Fibroblast of villous mesenchyme (primary cell): ENCODE measurements around the gene REV1. TPM values are rescaled to one million over a fixed set of nuclear protein-coding genes. Genes with fewer than 3 reads are reported as not detected.
"Not testable (repeated sequence)": the region's sequence is repeated elsewhere in the genome, so short reads cannot be mapped to it uniquely, and the experiment has no call there.

Experiments used
- DNase-seq: peaks from one replicate; pipeline ENCODE4 v3.0.0-alpha.2; 2010; ENCODE audit warnings: low read depth
- H3K4me3 ChIP-seq: 2 replicates; pipeline ENCODE4 v1.5.1; 2011; ENCODE audit warnings: low read depth, mild to moderate bottlenecking, low read length
- CTCF ChIP-seq: IDR thresholded peaks from 2 replicates; pipeline ENCODE4 v1.5.1; 2012; ENCODE audit warnings: low read depth, mild to moderate bottlenecking, low read length; ENCODE audit not compliant: insufficient read depth
- total RNA-seq: library from RNA; depleted of rRNA; stranded (reverse); fragments of >200 nt; gene quantifications from 2 replicates; pipeline ENCODE4 v1.2.3, GENCODE V29; 2012

Gene REV1
- total RNA-seq, 1 donor: 44.0 TPM

- H3K4me3 ChIP-seq: no peak overlapping the region
- no peak for DNase-seq
- no peak for TF ChIP-seq CTCF
These were observed 24.5 kb upstream of the REV1 start for GRCh38 chr2:99514357-99514756.

- peak; percentile 20 for DNase-seq
- no peak for TF ChIP-seq CTCF
- no peak overlapping the region for H3K4me3 ChIP-seq
These were observed 22.4 kb upstream of the REV1 start for GRCh38 chr2:99512181-99512591.

GRCh38 chr2:99509387-99509786 lies 19.6 kb upstream of the REV1 start:
- DNase-seq: no peak
- no peak for TF ChIP-seq CTCF

GRCh38 chr2:99507937-99508818 lies 18.4 kb upstream of the REV1 start:
- no peak for DNase-seq
- TF ChIP-seq CTCF: no peak
- no peak overlapping the region for H3K4me3 ChIP-seq

More at GRCh38 chr2:99509387-99509786, 19.6 kb upstream of the REV1 start:
- no peak overlapping the region for H3K4me3 ChIP-seq

GRCh38 chr2:99504844-99505584 lies 15.2 kb upstream of the REV1 start:
- no peak for DNase-seq
- TF ChIP-seq CTCF: no peak

GRCh38 chr2:99503662-99504416 lies 14.0 kb upstream of the REV1 start:
- DNase-seq, H3K4me3 ChIP-seq: not testable (repeated sequence)

More at GRCh38 chr2:99504844-99505584, 15.2 kb upstream of the REV1 start:
- no peak overlapping the region for H3K4me3 ChIP-seq
